ENCODE results near the gene CCDC127.

CCDC127 gene

DNA sequence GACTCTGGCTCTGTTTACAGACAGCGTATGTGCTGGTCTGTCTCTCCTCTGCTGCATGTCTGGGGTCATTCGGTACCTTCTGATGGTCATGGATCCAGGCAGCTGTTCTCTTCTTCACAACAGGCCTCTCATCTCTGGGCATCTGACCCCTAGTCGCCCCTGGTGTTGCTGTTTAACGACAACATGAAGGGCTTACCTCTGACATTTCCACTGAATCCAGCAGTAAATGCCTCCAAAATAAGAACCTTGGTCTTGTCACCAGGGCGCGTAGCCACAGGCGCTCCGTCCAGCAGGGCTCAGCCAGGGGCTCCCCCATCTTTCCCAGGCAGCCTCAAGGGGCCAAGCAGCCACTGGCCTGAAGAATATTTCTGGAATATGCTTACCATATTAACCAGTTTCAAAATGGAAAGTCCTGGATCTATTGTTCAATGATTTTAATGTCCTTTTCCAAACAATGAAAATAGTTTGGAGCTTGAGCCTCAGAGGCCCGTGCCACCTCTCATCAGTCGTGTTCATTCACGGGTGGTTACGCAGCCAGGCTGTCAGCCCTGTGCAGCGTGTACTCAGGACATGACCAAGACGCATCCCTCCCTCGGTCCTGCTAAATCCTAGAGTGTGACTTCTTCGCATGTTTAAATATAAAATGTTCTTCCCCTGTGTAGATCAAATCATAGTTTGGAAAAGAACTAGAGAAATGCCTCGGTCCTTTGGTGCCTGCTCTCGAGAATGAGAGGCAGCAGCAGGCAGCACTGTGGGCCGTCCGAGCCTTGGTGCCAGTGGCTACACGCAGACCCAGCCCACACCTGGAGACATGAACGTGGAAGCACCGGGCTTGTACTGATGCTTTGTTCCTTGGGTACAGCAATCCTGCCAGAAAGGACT, 56.8 kb downstream of the CCDC127 start:
- no peak overlapping the region for H3K4me3 Mint-ChIP-seq
- peaks cover 5% of the 10 kb centered on the region for H3K4me1 Mint-ChIP-seq
- ATAC-seq (replicated peaks; ENCODE audit: extremely low read depth, poor library complexity, severe bottlenecking) = no peak
- no peak for DNase-seq (ENCODE audit: low spot score in 2 of 2)
- peaks cover 53% of the 10 kb centered on the region for H3K27me3 Mint-ChIP-seq
- H3K27ac Mint-ChIP-seq (ENCODE audit: low read depth) = no peak overlapping the region
- H3K36me3 Mint-ChIP-seq (ENCODE audit: insufficient read depth) = peaks cover 1% of the 10 kb centered on the region
- H3K9me3 Mint-ChIP-seq = no peaks in the 10 kb centered on the region

DNA sequence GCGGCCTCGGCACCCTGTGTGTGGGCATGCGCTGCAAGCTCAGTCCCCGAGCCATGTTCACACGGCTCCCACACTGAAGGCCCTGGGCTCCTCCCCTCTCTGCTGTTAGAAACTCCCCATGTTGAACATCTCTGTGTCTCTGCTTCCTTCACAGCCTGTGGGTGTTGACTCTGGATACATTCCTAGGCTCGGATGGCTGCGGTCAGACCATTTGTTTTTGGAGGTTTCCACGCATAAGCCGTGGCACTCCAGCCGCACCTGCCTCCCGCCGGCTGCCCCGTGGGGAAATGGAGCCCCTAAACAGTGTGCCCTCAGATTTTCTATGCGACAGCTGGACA, 57.8 kb downstream of the CCDC127 start:
- H3K27ac Mint-ChIP-seq (ENCODE audit: low read depth) = peak overlapping the region; percentile 80
- H3K4me1 Mint-ChIP-seq = peaks cover 5% of the 10 kb centered on the region
- peaks cover 60% of the 10 kb centered on the region for H3K27me3 Mint-ChIP-seq

DNA sequence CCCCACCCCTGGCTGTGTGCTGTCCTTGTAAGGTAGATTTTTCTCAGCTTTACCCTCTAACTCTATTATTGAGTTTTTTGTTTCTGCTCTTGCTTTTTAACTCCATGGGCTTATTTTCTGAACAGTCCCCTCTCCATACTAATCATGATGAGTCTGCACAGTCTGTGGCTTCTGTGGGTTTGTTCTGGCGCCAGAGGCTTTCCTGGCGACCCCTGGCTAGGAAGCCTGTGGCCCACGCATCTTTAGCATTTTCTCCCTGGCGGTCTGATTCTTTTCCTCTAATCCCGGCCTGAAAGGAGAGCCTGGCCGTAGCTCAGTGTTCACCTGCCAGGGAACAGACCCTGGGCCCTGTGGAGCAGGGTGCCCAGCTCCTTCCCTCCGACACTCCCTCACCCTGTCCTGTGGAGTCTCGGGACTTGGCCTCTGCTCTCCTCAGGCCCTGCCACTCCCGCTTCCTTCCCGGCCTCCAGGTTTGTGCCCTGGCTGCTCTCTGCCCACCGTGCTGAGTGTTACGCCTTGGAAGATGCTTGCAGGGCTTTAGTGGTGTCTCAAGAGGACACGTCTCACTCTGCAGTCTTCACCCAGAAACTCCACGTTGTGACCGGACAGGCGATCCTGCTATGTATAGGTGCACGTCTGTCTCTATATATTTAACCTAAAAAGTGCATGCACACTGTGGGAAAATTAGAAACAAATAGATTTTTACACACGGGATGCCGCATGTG, 58.3 kb downstream of the CCDC127 start:
- ATAC-seq (replicated peaks; ENCODE audit: extremely low read depth, poor library complexity, severe bottlenecking) (no peak), DNase-seq (ENCODE audit: low spot score in 2 of 2) (no peak)
- Mint-ChIP-seq H3K27me3 (peaks cover 64% of the 10 kb centered on the region), H3K36me3 (ENCODE audit: insufficient read depth) (peaks cover 1% of the 10 kb centered on the region), H3K4me3 (no peak overlapping the region), H3K4me1 (peaks cover 5% of the 10 kb centered on the region), H3K27ac (ENCODE audit: low read depth) (peak overlapping the region; percentile 80), H3K9me3 (no peaks in the 10 kb centered on the region)

More for the DNA sequence above, 57.8 kb downstream of the CCDC127 start:
- H3K4me3 Mint-ChIP-seq = no peak overlapping the region
- peaks cover 1% of the 10 kb centered on the region for H3K36me3 Mint-ChIP-seq (ENCODE audit: insufficient read depth)
- no peaks in the 10 kb centered on the region for H3K9me3 Mint-ChIP-seq
- no peak for ATAC-seq (replicated peaks; ENCODE audit: extremely low read depth, poor library complexity, severe bottlenecking)
- DNase-seq (ENCODE audit: low spot score in 2 of 2) = no peak

DNA sequence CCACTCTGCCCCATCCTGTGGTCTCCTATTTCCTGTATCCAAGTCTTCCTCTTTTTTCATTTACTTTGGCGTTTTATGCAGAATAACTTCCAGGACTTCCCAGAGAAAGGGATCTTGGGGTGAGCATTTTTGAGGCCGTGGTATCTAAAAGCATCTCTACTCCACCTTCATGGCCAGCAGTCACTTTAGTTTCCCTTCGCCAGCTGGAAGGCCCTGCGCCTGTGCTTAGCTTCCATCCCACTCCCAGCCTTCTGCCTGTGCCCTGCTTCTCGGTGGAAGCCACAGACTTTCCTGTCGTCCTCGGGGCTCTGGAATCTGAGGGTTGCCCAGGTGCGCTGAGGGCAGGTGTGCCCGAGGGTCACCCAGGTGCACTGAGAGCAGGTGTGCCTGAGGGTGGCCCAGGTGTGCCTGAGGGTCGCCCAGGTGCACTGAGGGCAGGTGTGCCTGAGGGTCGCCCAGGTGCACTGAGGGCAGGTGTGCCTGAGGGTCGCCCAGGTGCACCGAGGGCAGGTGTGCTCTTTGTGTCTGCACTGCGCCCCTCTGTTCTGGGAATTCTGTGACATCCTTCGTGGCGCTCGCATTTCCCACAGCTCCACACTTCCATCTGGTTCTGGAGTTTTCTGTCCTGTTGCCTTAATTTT, 59.0 kb downstream of the CCDC127 start:
- Mint-ChIP-seq H3K27me3 (peaks cover 70% of the 10 kb centered on the region), H3K4me3 (no peak overlapping the region), H3K27ac (ENCODE audit: low read depth) (no peak overlapping the region), H3K4me1 (peaks cover 5% of the 10 kb centered on the region), H3K9me3 (no peaks in the 10 kb centered on the region), H3K36me3 (ENCODE audit: insufficient read depth) (peaks cover 1% of the 10 kb centered on the region)
- ATAC-seq (replicated peaks; ENCODE audit: extremely low read depth, poor library complexity, severe bottlenecking) = no peak
- DNase-seq (ENCODE audit: low spot score in 2 of 2) = no peak

DNA sequence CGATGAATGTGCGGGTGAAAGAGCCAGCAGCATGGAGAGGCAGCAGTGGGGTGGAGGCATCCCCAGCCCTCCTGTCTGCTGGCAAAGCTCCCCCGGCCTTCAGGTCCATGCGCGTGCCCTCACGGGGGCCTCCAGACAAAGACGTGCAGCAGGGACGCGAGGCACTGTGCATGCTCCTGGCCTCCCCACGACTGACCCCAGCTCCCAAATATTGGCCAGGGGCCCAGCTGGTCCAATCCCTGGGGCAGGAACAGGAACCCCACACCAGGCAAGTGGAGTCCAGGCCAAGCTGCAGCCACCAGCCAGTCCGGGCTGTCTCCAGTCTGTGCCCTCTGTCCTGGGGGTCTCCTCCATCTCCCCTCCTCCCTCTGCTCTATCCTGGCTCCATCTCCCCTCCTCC, 60.2 kb downstream of the CCDC127 start:
- no peak overlapping the region for H3K27ac Mint-ChIP-seq (ENCODE audit: low read depth)
- H3K27me3 Mint-ChIP-seq = peaks cover 70% of the 10 kb centered on the region
- H3K36me3 Mint-ChIP-seq (ENCODE audit: insufficient read depth) = peaks cover 1% of the 10 kb centered on the region
- H3K9me3 Mint-ChIP-seq = no peaks in the 10 kb centered on the region
- no peak overlapping the region for H3K4me3 Mint-ChIP-seq
- peaks cover 5% of the 10 kb centered on the region for H3K4me1 Mint-ChIP-seq
- ATAC-seq (replicated peaks; ENCODE audit: extremely low read depth, poor library complexity, severe bottlenecking) = no peak
- no peak for DNase-seq (ENCODE audit: low spot score in 2 of 2)

DNA sequence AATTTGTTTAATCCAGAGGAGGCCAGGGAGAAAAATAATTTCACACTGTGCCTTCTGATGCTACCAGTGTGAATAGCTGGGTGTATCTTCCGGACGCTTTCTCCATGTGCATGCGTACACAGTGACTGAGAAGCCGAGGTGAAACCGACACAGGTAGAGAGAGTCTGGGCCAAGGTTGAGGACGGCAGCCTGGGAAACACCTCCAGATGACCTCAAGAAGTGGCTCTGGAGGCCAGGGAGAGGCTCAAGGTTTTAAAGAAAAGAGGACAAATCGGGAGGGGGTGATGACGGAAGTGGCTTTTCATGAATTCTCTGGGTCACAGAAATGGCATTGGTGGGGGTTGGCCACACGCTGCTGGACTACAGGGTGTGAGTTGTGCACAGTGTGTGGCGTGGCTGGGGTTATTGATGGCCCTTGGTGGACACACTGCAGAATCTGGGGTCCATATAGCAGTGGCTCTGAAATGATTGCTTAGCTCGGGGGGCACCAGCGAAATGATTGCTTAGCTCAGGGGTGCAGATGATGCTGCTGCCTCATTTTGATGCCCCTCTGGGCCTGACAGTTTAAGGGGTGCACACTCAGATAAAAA, 60.7 kb downstream of the CCDC127 start:
- no peaks in the 10 kb centered on the region for H3K9me3 Mint-ChIP-seq
- H3K4me3 Mint-ChIP-seq = no peak overlapping the region
- DNase-seq (ENCODE audit: low spot score in 2 of 2) = no peak
- peaks cover 1% of the 10 kb centered on the region for H3K36me3 Mint-ChIP-seq (ENCODE audit: insufficient read depth)
- peaks cover 70% of the 10 kb centered on the region for H3K27me3 Mint-ChIP-seq
- H3K27ac Mint-ChIP-seq (ENCODE audit: low read depth) = no peak overlapping the region
- peaks cover 5% of the 10 kb centered on the region for H3K4me1 Mint-ChIP-seq
- no peak for ATAC-seq (replicated peaks; ENCODE audit: extremely low read depth, poor library complexity, severe bottlenecking)

DNA sequence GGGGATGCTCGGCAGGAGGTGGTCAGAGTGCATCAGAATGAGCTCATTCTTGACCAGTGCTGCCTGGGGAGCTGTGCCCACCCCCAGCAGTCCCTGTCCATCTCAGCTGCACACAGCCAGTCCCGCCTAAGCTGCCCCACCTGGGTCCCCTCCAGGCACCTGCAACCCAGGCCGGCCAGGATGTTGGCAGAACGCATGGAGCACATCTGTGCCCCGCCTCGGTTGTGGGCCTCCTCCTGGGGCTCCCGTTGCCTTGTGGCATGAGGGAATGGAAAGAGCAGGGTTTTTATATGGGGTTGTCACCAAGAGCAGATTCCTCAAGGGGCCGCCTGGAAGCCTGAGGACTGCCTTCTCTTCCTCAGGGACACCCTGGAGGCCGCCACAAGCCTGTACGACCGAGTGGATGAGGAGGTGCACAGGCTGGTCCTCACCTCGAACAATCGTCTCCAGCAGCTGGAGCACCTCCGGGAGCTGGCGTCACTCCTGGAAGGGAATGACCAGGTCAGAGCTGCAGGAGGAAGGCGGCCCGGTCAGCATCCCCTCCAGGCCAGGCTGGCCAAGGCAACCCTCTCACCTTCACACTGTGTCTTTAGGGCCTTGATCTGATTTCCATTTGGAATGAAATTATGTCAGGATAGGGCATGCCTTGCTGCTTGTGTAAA, 61.4 kb downstream of the CCDC127 start:
- H3K27me3 Mint-ChIP-seq = peaks cover 64% of the 10 kb centered on the region
- no peak overlapping the region for H3K4me3 Mint-ChIP-seq
- no peaks in the 10 kb centered on the region for H3K9me3 Mint-ChIP-seq
- no peak for DNase-seq (ENCODE audit: low spot score in 2 of 2)
- no peak for ATAC-seq (replicated peaks; ENCODE audit: extremely low read depth, poor library complexity, severe bottlenecking)
- peaks cover 5% of the 10 kb centered on the region for H3K4me1 Mint-ChIP-seq
- H3K27ac Mint-ChIP-seq (ENCODE audit: low read depth) = no peak overlapping the region
- H3K36me3 Mint-ChIP-seq (ENCODE audit: insufficient read depth) = peaks cover 2% of the 10 kb centered on the region

DNA sequence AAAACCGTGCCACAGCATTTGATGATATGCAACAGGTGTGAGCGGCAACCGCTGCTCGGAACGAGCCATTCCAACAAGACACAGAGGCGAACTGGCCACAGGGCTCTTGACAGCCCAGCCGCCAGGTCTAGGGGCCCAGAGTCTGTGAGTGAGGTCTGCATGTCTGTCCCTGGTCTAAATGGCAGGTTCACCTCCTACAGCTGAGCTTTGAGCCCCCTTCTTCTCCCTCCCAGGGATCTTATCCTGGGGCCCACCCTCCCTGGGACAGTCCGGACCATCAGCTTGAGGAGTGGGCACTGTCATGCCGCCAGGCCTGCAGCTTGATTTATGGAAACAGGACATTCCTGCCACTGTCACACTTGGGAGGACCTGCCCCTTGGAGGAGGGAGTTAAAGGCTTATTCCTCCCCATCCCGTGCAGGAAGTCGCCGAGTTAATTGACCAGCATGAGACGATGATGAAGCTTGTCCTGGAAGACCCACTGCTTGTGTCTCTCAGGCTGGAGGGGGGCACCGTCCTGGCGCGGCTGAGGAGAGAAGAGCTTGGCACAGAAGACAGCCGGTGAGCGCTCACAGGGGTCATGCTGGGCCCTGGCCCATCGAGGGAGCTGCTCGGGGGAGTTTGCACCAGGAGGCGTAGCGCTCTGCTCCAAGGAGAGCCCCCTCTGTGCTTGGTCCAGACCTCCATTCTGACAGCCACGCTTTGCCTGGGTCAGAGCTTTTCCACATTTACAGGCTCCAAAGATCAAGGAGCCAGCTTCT, 62.1 kb downstream of the CCDC127 start:
- Mint-ChIP-seq H3K4me3 (no peak overlapping the region), H3K27ac (ENCODE audit: low read depth) (no peak overlapping the region), H3K9me3 (no peaks in the 10 kb centered on the region), H3K4me1 (peaks cover 5% of the 10 kb centered on the region), H3K36me3 (ENCODE audit: insufficient read depth) (peaks cover 2% of the 10 kb centered on the region), H3K27me3 (peaks cover 57% of the 10 kb centered on the region)
- no peak for DNase-seq (ENCODE audit: low spot score in 2 of 2)
- ATAC-seq (replicated peaks; ENCODE audit: extremely low read depth, poor library complexity, severe bottlenecking) = no peak

DNA sequence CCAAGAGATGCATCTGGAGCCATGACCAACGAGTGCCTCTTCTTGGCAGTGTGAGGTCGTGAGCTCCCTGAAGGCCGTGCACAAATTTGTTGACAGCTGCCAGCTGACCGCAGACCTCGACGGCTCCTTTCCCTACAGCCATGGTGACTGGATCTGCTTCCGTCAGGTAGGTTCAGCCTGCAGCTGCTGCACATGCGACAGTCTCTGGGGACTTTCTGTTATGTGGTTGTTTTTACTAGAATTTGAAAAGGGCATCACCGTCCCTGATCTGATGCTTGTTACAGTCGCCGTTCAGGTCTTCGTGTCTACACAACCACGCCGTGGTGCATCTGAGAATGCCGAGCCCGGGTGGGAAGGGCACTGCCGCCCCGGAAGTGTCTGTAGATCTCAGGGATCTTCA, 63.1 kb downstream of the CCDC127 start:
- no peak for DNase-seq (ENCODE audit: low spot score in 2 of 2)
- Mint-ChIP-seq H3K36me3 (ENCODE audit: insufficient read depth) (peaks cover 1% of the 10 kb centered on the region), H3K27ac (ENCODE audit: low read depth) (no peak overlapping the region)

DNA sequence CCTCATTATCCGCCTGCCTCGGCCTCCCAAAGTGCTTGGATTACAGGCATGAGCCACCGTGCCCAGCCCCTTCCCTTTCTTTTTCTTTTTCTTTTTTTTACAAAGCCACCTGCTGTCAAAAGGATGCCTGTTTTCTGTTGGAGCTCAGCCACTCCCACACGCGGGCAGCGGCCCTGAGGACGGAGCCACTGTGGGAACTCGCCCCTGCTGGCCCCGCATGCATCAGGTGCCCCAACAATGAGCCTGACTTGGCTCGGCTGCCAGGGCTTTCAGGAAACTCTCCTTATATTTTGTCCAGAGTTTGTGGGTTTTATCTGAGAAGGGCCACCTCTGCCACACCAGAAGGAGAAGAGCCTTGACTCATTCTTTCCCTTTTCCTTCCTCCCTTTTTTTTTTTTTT, 63.7 kb downstream of the CCDC127 start:
- H3K27ac Mint-ChIP-seq (ENCODE audit: low read depth) = no peak overlapping the region
- DNase-seq (ENCODE audit: low spot score in 2 of 2) (no peak), ATAC-seq (replicated peaks; ENCODE audit: extremely low read depth, poor library complexity, severe bottlenecking) (no peak)
- peaks cover 41% of the 10 kb centered on the region for H3K27me3 Mint-ChIP-seq
- H3K36me3 Mint-ChIP-seq (ENCODE audit: insufficient read depth) = peaks cover 1% of the 10 kb centered on the region
- no peaks in the 10 kb centered on the region for H3K4me1 Mint-ChIP-seq
- H3K4me3 Mint-ChIP-seq = no peak overlapping the region
- H3K9me3 Mint-ChIP-seq = no peaks in the 10 kb centered on the region

More for the DNA sequence above, 63.1 kb downstream of the CCDC127 start:
- no peak for ATAC-seq (replicated peaks; ENCODE audit: extremely low read depth, poor library complexity, severe bottlenecking)
- peaks cover 47% of the 10 kb centered on the region for H3K27me3 Mint-ChIP-seq
- H3K4me1 Mint-ChIP-seq = peaks cover 3% of the 10 kb centered on the region
- H3K9me3 Mint-ChIP-seq = no peaks in the 10 kb centered on the region
- H3K4me3 Mint-ChIP-seq = no peak overlapping the region

DNA sequence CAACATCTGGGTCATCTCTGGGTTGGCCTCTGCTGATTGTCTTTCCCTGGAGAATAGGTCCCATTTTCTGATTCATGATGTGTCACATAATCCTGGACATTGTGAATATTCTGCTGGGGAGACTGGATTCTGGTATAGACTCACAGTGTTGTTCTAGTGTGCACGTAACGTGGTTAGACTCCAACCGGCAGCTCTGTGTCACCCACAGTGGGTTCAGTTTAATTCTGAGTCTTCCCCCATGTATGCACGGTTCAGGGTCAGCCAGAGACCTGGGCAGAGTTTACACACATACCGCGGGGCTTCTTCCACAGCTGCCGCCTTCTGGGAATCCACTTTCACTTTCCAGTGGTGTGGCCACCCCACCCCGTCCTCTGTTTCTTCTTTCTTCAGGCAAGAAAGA, 64.7 kb downstream of the CCDC127 start:
- no peak overlapping the region for H3K4me3 Mint-ChIP-seq
- H3K36me3 Mint-ChIP-seq (ENCODE audit: insufficient read depth) = peaks cover 1% of the 10 kb centered on the region
- no peak overlapping the region for H3K27ac Mint-ChIP-seq (ENCODE audit: low read depth)
- no peaks in the 10 kb centered on the region for H3K4me1 Mint-ChIP-seq
- DNase-seq (ENCODE audit: low spot score in 2 of 2) (no peak), ATAC-seq (replicated peaks; ENCODE audit: extremely low read depth, poor library complexity, severe bottlenecking) (no peak)
- H3K27me3 Mint-ChIP-seq = peaks cover 31% of the 10 kb centered on the region
- H3K9me3 Mint-ChIP-seq = peaks cover 2% of the 10 kb centered on the region

Data from central memory CD8-positive, alpha-beta T cell (primary cell).